Measurements from ENCODE around the gene TMEM205.
A peak's percentile ranks its signal among the peaks of the same experiment; 100 is the strongest.

The TMEM205 gene

DNA sequence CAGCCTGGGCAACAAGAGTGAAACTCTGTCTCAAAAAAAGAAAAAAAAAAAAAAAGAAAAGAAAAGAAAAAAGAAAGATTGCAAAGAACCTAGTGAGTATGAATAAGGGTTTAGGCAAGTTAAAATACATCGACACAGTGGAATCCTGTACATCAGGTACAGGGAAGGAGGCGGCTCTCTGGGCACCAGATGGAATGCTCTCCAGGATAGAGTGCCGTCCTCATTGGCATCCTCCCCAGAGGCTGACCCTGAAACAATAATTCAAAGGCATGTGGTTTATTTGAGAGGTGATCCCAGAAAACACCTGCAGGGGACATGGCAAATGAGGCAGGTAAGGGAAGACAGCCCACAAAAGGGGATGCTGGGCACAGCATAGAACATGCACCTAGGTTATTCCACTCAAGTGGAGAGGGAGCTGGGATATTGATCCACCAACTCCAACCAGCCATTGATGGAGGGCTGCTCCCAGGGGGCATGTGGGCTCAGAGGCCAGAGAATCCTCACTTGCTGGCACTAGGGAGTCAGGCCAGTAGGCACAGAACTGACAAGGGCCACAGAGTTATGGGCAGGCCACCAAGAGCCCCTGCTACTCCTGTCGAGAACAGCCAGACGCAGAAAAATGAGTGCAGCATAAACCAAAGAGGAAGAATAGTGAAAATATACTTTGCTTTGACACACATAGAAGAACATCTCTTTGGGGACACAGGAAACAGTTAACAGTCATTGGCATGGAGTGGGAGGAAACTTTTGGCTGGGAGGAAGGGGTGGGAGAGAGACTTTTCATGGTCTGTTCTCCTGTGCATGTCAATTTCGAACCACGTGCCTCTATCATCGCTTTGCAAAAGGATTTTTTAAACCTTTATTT, 45.9 kb downstream of the TMEM205 start:
- DNase-seq (ENCODE audit: low read depth in 2 of 2): no peak

DNA sequence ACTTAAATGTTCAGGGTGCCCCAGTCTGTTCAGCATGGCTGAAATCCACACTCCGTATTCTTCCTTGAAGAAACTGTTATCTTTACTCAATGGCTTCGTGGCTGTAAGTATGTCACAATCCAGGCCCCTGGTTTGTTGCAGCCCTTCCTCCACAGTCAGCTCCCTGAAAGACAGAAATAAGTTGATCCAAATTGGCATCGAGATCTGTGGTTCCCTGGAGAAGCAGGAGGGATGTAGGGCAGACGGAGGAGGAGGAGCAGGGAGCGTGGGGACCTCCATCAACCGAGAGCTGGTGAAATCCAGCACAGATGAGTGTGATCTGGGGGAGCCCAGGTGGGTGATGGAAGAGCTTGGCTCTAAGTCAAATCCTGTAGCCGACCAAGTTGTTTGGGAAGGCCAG, 49.8 kb downstream of the TMEM205 start:
- no peak for DNase-seq (ENCODE audit: low read depth in 2 of 2)

DNA sequence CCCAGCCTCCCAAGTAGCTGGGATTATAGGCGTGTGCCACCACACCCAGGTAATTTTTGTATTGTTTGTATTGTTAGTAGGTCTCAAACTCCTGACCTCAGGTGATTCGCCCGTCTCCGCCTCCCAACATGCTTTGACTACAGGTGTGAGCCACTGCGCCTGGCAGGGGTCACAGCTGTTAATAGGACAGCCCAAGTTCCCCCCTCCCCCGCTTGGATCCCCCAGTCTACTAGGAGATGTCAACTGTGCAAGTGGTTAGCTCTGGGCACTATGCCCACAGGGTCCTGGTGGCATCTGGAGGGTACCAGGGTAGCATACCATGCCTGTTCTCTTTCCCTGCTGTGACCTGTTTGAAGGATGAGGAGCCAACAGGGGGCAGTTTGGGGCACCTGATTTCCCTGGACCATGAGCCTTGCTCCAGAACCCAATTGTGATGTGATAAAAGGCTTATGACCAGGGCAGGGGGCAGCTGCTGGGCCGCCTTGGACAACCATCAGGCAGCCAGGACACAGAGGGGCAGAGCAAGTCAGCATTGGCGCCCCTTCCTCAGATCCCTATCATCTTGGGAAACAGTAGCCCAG, 50.3 kb downstream of the TMEM205 start, which contains the start of gene TSPAN16:
Gene TSPAN16 (plus strand): TSS at position 496 of the 581 bp plus-strand sequence. CDS start 138 bp downstream, outside the sequence.
- no peak for DNase-seq (ENCODE audit: low read depth in 2 of 2)

DNA sequence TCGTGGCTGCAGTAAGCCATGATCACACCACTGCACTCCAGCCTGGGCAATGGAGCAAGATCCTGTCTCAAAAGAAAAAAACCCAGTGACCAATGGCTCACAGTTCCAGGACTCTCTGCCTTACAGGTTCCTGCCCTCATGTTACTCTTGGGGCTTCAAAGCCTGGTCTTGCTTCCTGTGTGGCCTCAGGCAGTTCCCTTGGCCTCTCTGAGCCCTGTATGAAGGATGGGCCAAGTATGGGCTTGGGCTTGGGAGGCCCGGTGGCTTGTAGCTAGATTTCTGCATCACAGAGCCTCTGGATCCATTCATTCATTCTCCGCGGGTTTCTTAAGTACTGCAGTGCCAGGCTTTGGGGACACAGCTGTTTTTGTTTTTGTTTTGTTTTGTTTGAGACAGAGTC, 50.9 kb downstream of the TMEM205 start:
- no peak for DNase-seq (ENCODE audit: low read depth in 2 of 2)

DNA sequence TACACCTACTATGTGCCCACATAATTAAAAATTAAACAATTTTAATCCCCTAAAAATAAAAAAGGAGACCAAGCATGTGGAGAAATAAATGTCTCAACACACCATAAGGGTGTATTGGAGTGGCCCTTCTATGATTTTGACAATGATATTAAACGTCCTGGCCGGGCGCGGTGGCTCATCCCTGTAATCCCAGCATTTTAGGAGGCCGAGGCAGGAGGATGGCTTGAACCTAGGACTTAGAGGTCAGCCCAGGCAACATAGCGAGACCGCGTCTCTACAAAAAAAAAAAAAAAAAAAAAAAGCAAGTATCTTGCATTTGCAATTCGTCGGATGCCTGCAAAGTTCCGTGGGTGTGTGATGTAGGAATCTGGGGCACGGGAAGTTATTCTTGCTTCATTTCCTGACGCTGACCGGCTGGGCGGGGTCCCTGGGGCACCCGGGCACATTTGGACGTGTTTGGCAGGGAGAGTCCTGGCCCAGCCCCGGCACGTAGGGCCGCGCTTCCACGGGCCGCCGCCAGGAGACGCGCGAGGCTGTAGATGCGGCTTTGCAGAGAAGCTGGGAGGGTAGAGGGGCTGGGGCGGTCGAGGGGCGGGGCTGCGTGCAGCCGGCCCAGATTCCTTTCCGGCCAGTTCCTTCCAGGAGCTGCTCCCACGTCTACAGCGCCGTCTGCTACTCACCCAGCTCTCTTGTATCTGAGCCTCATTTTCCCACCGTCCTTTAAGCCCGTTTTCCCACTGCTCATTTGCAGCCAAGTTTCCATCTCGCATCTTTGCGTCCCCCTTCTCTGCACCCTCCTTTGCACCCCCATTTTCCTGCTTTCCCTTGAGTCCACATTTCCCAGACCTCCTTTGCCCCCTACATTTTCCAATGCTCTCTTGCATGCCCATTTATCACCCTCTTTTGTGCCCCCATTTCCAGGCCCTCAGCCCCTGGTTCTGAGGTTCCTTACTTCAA, 52.4 kb downstream of the TMEM205 start:
- DNase-seq (ENCODE audit: low read depth in 2 of 2): peak; percentile 47 to 51
